SKM-1 (cell line): Measurements from ENCODE around the gene AMIGO1.

Source experiments
- DNase-seq: peaks from one replicate; lab custom pipeline; 2025; ENCODE audit not compliant: unreplicated experiment; lab: John Stamatoyannopoulos, UW

The AMIGO1 gene

GRCh38 chr1:109534307-109534858 is 24.9 kb upstream of the AMIGO1 start:
- no peak for DNase-seq

- DNase-seq, result peak; percentile 40
These were observed 23.0 kb upstream of the AMIGO1 start for GRCh38 chr1:109532365-109533136.

- no peak for DNase-seq
These were observed 22.4 kb upstream of the AMIGO1 start for GRCh38 chr1:109531826-109532364.

- DNase-seq, result no peak
These were observed 21.9 kb upstream of the AMIGO1 start for GRCh38 chr1:109531380-109531779.

- DNase-seq, result no peak
These were observed 21.0 kb upstream of the AMIGO1 start for GRCh38 chr1:109530457-109531087.

- DNase-seq, result no peak
These were observed 20.4 kb upstream of the AMIGO1 start for GRCh38 chr1:109529881-109530456.

GRCh38 chr1:109528712-109529111 is 19.2 kb upstream of the AMIGO1 start:
- no peak for DNase-seq

GRCh38 chr1:109527846-109528695 is 18.5 kb upstream of the AMIGO1 start:
- DNase-seq, result no peak

GRCh38 chr1:109527098-109527811 is 17.7 kb upstream of the AMIGO1 start:
- DNase-seq, result no peak

- DNase-seq, result no peak
These were observed 14.2 kb upstream of the AMIGO1 start for GRCh38 chr1:109523706-109524105.

GRCh38 chr1:109522026-109522425 is 12.5 kb upstream of the AMIGO1 start:
- no peak for DNase-seq

- DNase-seq, result no peak
These were observed 11.8 kb upstream of the AMIGO1 start for GRCh38 chr1:109521002-109521951.

GRCh38 chr1:109517337-109517736 is 7.8 kb upstream of the AMIGO1 start:
- no peak for DNase-seq

GRCh38 chr1:109516872-109517271 is 7.3 kb upstream of the AMIGO1 start:
- DNase-seq, result no peak

- no peak for DNase-seq
These were observed 5.3 kb upstream of the AMIGO1 start for GRCh38 chr1:109514846-109515245.

- no peak for DNase-seq
These were observed 3.7 kb upstream of the AMIGO1 start for GRCh38 chr1:109513110-109513710.

GRCh38 chr1:109508873-109509175 is 703 bp downstream of the AMIGO1 start:
- no peak for DNase-seq

GRCh38 chr1:109508001-109508872 is 1.3 kb downstream of the AMIGO1 start:
- no peak for DNase-seq
